Naive thymus-derived CD8-positive, alpha-beta T cell (primary cell): Measurements from ENCODE around the gene BNIP5. TPM values are rescaled to one million over a fixed set of nuclear protein-coding genes. Genes with fewer than 3 reads are reported as not detected.
A peak's percentile ranks its signal among the peaks of the same experiment; 100 is the strongest.
"Not testable (repeated sequence)": the region's sequence is repeated elsewhere in the genome, so short reads cannot be mapped to it uniquely, and the experiment has no call there.

ENCODE experiments used
- ATAC-seq, 2 donors: fragments of 150-1000 bp; cut with Tn5 transposase in 1 of 2; sonication (Bioruptor Pico), chemical (Tn5 transposase) in 1 of 2; 1 replicate in 1 of 2; 2 replicates in 1 of 2; pipeline ENCODE4 v1.10.0; 2021; ENCODE audit warnings: mild to moderate bottlenecking in 2 of 2, moderate library complexity in 2 of 2
- POLR2A ChIA-PET: fragments of 350-600 bp; sonication (Branson Sonifier 250); formaldehyde crosslinking; loops from one replicate; lab custom pipeline; 2021; ENCODE audit warnings: antibody characterized with exemption; lab: Charles Lee
- DNase-seq, 10 donors: peaks; one replicate each; pipeline versions ENCODE4 v3.0.0 to v3.0.0-alpha.2; 2020 to 2022
- H3K27ac Mint-ChIP-seq, 10 donors: one replicate each; pipeline ENCODE4 v1.8.0; 2020 to 2022; ENCODE audit warnings: mild to moderate bottlenecking in 10 of 10, mixed read lengths in 10 of 10, moderate library complexity in 4 of 10, inconsistent platforms in 1 of 10
- H3K27me3 Mint-ChIP-seq, 5 donors: one replicate each; pipeline ENCODE4 v1.8.0; 2021 to 2022; ENCODE audit warnings: mixed read lengths in 5 of 5
- H3K36me3 Mint-ChIP-seq, 3 donors: one replicate each; pipeline ENCODE4 v1.8.0; 2020 to 2022; ENCODE audit warnings: mixed read lengths in 3 of 3, mild to moderate bottlenecking in 2 of 3, inconsistent platforms in 1 of 3
- H3K4me1 Mint-ChIP-seq, 4 donors: one replicate each; pipeline ENCODE4 v1.8.0; 2021 to 2022; ENCODE audit warnings: mixed read lengths in 4 of 4
- H3K4me3 Mint-ChIP-seq, 10 donors: one replicate each; pipeline ENCODE4 v1.8.0; 2020 to 2022; ENCODE audit warnings: mild to moderate bottlenecking in 10 of 10, mixed read lengths in 10 of 10, moderate library complexity in 6 of 10, inconsistent platforms in 1 of 10
- H3K9me3 Mint-ChIP-seq, 9 donors: one replicate each; pipeline ENCODE4 v1.8.0; 2020 to 2022; ENCODE audit warnings: mixed read lengths in 9 of 9, mild to moderate bottlenecking in 3 of 9, inconsistent platforms in 1 of 9, moderate library complexity in 1 of 9
- polyA plus RNA-seq, 3 donors: library from polyadenylated mRNA; unstranded; fragments of 300-500 nt; fragmentation: Illumina TruSeq; gene quantifications; one replicate each; pipeline ENCODE4 v1.2.3, GENCODE V29; 2021
- total RNA-seq, 8 experiments: library from RNA in 2 of 8; stranded (reverse) in 2 of 8; gene quantifications; one replicate each; pipeline ENCODE4 v1.2.3 and lab custom pipeline; 2021 to 2026

BNIP5 gene
- total and polyA plus RNA-seq, 5 experiments from 2014 or later, result not detected

- Mint-ChIP-seq H3K9me3 (no peaks in the 10 kb centered on the region), H3K4me3 (no peak overlapping the region), H3K27ac (no peak overlapping the region)
Measured at GRCh38 chr6:36374972-36375371, 38.3 kb upstream of the BNIP5 start.

DNA sequence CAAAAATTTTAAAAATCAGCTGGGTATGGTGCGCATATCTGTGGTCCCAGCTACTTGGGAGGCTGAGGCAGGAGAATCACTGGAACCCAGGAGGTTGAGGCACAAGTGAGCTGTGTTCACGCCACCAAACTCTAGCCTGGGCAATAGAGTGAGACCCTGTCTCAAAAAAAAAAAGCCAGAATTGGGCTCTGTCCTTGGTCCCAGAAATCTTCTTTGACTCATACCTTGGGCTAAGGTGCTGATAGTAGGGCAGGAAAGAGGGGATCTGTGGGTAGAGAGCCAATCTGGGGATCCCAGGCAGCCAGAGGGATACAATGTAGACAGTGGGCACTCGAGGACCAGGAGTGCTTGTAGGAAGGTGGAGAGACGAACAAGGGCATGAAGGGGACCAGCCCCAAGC is 37.5 kb upstream of the BNIP5 start:
- ATAC-seq (no peak), DNase-seq (no peak)
- Mint-ChIP-seq H3K36me3 (peaks cover 0 to 2% (median 0%) of the 10 kb centered on the region in 3 donors), H3K27ac (no peak overlapping the region), H3K4me1 (peaks cover 0 to 3% (median 0%) of the 10 kb centered on the region in 4 donors), H3K4me3 (no peak overlapping the region), H3K9me3 (no peaks in the 10 kb centered on the region), H3K27me3 (peaks cover 0 to 6% (median 0%) of the 10 kb centered on the region in 5 donors)
- POLR2A ChIA-PET, result no interaction called here

More at GRCh38 chr6:36374972-36375371, 38.3 kb upstream of the BNIP5 start:
- DNase-seq (no peak), ATAC-seq (no peak)
- peaks cover 0 to 6% (median 0%) of the 10 kb centered on the region in 5 donors for H3K27me3 Mint-ChIP-seq
- peaks cover 0 to 2% (median 0%) of the 10 kb centered on the region in 3 donors for H3K36me3 Mint-ChIP-seq
- H3K4me1 Mint-ChIP-seq, result peaks cover 0 to 3% (median 0%) of the 10 kb centered on the region in 4 donors
- POLR2A ChIA-PET, result no interaction called here

- Mint-ChIP-seq H3K9me3 (no peaks in the 10 kb centered on the region), H3K27me3 (peaks cover 0 to 6% (median 0%) of the 10 kb centered on the region in 5 donors), H3K4me3 (no peak overlapping the region), H3K27ac (no peak overlapping the region), H3K36me3 (peaks cover 0 to 2% (median 0%) of the 10 kb centered on the region in 3 donors), H3K4me1 (peaks cover 0 to 3% (median 0%) of the 10 kb centered on the region in 4 donors)
- ATAC-seq (no peak), DNase-seq (no peak)
- POLR2A ChIA-PET, result no interaction called here
Measured at GRCh38 chr6:36373368-36374019, 36.8 kb upstream of the BNIP5 start.

DNA sequence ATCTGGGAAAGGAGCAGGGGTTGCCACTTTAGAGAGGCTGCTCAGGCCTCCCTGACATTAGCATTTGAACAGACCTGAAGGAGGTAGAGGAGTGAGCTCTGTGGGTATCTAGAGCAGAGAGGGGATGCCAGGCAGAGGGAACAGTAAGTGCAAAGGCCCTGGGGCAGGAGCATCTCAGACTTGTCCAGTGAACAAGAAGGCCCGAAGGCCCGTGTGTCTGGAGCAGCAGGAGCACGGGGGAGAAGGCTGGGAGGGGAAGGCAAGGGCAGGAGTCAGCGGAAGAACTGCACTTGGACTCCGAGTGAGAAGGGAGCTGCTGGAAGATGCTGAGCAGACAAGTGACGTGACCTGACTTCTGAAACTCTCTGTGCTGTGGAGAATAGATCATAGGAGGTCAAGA is 35.4 kb upstream of the BNIP5 start:
- H3K27ac Mint-ChIP-seq, result no peak overlapping the region
- peaks cover 0 to 3% (median 0%) of the 10 kb centered on the region in 4 donors for H3K4me1 Mint-ChIP-seq
- no peak for DNase-seq
- no peaks in the 10 kb centered on the region for H3K9me3 Mint-ChIP-seq
- peaks cover 0 to 6% (median 0%) of the 10 kb centered on the region in 5 donors for H3K27me3 Mint-ChIP-seq
- H3K4me3 Mint-ChIP-seq, result no peak overlapping the region
- H3K36me3 Mint-ChIP-seq, result peaks cover 0 to 2% (median 0%) of the 10 kb centered on the region in 3 donors
- POLR2A ChIA-PET, result no interaction called here
- no peak for ATAC-seq

DNA sequence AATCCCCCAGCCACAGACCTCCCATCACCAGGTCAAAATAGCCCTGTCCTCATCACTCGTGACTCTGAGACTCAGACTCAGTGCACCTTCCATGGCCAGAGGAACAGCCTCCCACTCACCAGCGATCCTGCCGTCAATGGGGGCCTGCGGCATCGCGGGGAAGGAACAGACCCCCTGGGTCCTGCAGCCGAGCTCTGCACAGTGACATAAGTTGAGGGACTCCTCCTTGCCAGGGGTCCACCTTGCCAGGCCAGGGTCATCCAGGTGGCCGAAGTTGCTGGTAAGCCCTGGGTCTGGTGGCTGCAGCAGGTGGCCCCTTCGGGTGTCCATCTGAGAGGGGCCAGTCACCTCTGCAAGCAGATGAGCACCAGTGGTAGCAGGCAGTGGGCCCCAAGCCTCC is 34.5 kb upstream of the BNIP5 start:
- Mint-ChIP-seq H3K36me3 (peaks cover 0 to 2% (median 0%) of the 10 kb centered on the region in 3 donors), H3K27ac (no peak overlapping the region), H3K4me1 (peaks cover 0 to 3% (median 0%) of the 10 kb centered on the region in 4 donors), H3K27me3 (peaks cover 0 to 6% (median 0%) of the 10 kb centered on the region in 5 donors), H3K4me3 (no peak overlapping the region), H3K9me3 (no peaks in the 10 kb centered on the region)
- POLR2A ChIA-PET, result interaction anchor here (0.6 kb wide), 1 partner anchor 29 kb away, joined by 4 read pairs; no protein-coding TSS in a partner anchor
- DNase-seq (no peak), ATAC-seq (no peak)

- Mint-ChIP-seq H3K4me1 (no peaks in the 10 kb centered on the region), H3K27me3 (peaks cover 0 to 6% (median 0%) of the 10 kb centered on the region in 5 donors), H3K9me3 (no peaks in the 10 kb centered on the region), H3K27ac (no peak overlapping the region), H3K4me3 (no peak overlapping the region), H3K36me3 (peaks cover 0 to 2% (median 0%) of the 10 kb centered on the region in 3 donors)
- POLR2A ChIA-PET, result interaction anchor here (0.6 kb wide), 1 partner anchor 28 kb away, joined by 4 read pairs; no protein-coding TSS in a partner anchor
- ATAC-seq, result no peak
- DNase-seq, result no peak
Measured at GRCh38 chr6:36370638-36371037, 34.0 kb upstream of the BNIP5 start.

DNA sequence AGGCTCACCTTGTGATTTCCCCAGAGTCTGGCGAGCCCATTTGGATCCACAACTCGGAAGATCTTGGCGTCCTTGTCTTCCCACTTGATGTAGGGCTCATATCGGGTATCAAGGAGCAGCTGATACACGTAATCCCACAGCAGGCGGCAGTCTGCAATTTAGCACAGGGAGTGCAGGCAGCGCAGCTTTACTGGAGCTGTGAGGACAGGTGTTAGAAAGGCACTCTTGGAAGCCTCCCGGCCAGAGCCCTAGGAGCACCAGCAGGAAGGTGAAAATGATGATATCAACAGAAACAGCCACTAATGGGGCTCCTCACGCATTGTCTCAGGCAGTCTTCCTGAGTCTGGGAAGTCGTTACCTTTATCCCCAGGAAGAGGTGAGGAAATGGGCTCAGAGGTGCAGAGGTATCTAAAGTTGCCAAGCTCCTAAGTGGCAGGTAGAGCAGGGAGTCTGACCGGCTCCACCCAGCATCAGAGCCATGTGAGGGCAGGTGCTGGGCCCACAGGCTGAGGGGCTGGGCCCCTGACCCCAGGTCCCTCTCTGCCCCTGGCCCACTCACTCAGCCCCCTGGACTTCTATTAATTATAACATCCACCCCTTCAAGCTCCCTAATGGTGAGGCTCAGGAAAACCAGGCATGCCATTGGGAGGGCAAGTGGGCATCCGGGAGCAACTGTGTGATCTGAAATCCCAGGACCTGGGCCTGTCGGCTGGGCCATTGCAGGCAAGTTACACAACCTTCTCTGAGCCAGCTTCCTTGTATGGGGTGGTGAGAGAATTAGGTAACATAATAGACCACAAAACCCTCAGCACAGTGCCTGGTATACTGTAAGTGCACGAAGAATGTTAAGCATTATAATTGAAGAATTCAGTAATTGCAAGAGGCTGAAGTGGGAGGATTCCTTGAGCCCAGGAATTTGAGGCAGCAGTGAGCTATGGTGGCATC is 32.5 kb upstream of the BNIP5 start:
- no peaks in the 10 kb centered on the region for H3K9me3 Mint-ChIP-seq
- ATAC-seq (no peak), DNase-seq (no peak)
- no peaks in the 10 kb centered on the region for H3K4me1 Mint-ChIP-seq
- POLR2A ChIA-PET, result no interaction called here
- no peak overlapping the region for H3K4me3 Mint-ChIP-seq
- peaks cover 0 to 2% (median 0%) of the 10 kb centered on the region in 3 donors for H3K36me3 Mint-ChIP-seq
- H3K27ac Mint-ChIP-seq, result peak overlapping the region in 3 of 10 donors; percentile 35 to 61 (median 46)
- H3K27me3 Mint-ChIP-seq, result peaks cover 0 to 6% (median 0%) of the 10 kb centered on the region in 5 donors

DNA sequence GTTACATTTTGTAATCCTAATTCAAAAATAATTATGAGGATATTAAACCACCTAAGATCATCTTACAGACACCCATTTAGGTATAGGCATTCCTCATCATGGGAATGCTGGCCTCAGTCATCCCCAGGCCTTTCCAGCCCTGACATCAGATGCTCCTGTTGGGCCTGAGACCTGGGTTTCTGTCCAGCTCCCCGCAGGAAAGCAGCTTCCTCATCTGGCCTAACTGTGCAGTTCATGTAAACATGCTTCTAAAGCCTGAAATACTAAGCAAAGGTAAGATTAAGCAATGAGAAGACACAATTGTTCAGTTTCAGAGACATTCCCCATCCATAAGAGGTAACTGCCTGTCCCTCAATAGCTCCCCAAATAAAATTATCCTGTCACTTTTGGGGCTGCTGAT is 31.7 kb upstream of the BNIP5 start:
- Mint-ChIP-seq H3K27me3 (peaks cover 0 to 6% (median 0%) of the 10 kb centered on the region in 5 donors), H3K36me3 (peaks cover 0 to 2% (median 0%) of the 10 kb centered on the region in 3 donors), H3K4me1 (no peaks in the 10 kb centered on the region), H3K4me3 (no peak overlapping the region), H3K27ac (peak overlapping the region in 1 of 10 donors; percentile 35), H3K9me3 (no peaks in the 10 kb centered on the region)
- no peak for ATAC-seq
- DNase-seq, result no peak
- POLR2A ChIA-PET, result no interaction called here

DNA sequence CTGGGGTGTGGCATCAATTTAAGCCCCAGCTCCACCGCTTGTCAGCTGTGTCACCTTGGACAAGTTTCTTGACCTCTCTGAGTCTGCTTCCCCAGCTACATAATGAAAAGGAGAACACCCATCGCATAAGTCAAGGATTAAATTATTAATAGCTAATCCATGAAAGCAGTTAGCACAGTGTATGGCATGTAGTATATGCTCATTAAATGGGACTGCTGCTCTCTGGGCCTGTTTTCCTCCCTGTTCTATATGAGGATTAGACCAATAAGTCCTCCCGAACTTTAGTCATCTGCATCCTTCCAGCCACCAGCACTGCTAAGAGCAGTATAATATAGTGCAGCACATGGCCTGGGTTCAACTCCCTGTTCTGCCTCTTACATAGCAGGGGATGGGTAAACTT is 31.1 kb upstream of the BNIP5 start:
- Mint-ChIP-seq H3K27me3 (peaks cover 0 to 5% (median 0%) of the 10 kb centered on the region in 5 donors), H3K36me3 (peaks cover 0 to 2% (median 0%) of the 10 kb centered on the region in 3 donors), H3K4me3 (no peak overlapping the region), H3K27ac (no peak overlapping the region), H3K9me3 (no peaks in the 10 kb centered on the region), H3K4me1 (no peaks in the 10 kb centered on the region)
- DNase-seq (no peak), ATAC-seq (no peak)
- POLR2A ChIA-PET, result no interaction called here

DNA sequence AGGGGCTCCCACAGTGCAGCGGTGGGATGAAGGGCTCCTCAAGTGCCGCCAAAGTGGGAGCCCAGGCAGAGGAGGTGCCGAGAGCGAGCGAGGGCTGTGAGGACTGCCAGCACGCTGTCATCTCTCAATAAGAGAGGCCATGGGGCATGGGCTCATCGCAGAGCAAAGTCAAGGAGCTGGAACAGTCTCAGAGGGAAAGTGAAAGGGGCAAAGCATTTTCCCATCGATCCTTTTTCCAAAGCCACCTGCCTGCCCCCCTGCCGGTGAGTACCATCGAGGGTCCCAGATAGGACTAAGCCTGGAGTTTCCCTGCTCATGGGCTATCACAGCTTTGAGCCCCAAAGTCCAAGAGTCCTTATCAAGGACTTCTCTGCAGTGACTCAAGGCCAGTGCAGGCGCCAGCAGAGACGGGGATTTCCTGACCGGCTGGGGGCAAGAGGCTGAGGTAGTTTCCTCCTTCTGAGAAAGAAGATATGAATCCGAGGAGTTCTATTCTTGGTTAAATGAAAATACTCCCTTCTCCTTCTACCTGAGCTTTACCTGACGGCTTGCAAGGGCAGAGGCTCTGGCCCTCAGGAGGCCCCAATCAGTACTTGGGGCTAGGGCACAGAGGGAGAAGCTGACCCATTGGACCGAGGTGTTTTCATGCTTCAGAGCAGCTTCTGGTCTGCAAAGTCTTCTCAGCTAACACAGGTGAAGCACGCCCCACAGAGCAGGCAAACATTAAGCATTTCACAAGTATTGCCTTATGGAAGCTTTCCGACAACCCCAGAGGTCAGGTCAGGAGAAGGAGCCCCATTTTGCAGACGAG is 28.2 kb upstream of the BNIP5 start:
- H3K9me3 Mint-ChIP-seq, result no peaks in the 10 kb centered on the region
- peaks cover 0 to 4% (median 3%) of the 10 kb centered on the region in 4 donors for H3K4me1 Mint-ChIP-seq
- H3K27me3 Mint-ChIP-seq, result peaks cover 0 to 2% (median 0%) of the 10 kb centered on the region in 5 donors
- H3K4me3 Mint-ChIP-seq, result no peak overlapping the region
- H3K36me3 Mint-ChIP-seq, result no peaks in the 10 kb centered on the region
- no peak overlapping the region for H3K27ac Mint-ChIP-seq
- ATAC-seq, result no peak
- DNase-seq, result no peak
- POLR2A ChIA-PET, result interaction anchor here (0.8 kb wide), 1 partner anchor 336 kb away, joined by 3 read pairs; no protein-coding TSS in a partner anchor

DNA sequence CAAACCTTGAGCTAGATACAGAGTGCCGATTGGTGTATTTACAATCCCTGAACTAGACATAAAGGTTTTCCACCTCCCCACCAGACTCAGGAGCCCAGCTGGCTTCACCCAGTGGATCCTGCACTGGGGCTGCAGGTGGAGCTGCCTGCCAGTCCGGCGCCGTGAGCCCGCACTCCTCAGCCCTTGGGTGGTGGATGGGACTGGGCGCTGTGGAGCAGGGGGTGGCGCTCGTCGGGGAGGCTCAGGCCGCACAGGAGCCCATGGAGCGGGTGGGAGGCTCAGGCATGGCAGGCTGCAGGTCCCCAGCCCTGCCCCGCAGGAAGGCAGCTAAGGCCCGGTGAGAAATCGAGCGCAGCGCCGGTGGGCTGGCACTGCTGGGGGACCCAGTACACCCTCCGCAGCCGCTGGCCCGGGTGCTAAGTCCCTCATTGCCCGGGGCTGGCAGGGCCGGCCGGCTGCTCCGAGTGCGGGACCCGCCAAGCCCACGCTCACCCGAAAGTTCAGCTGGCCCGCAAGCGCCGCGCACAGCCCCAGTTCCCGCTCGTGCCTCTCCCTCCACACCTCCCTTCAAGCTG is 27.5 kb upstream of the BNIP5 start:
- H3K9me3 Mint-ChIP-seq, POLR2A ChIA-PET, ATAC-seq, DNase-seq, H3K4me1 Mint-ChIP-seq, H3K4me3 Mint-ChIP-seq, H3K27me3 Mint-ChIP-seq, H3K36me3 Mint-ChIP-seq, H3K27ac Mint-ChIP-seq: not testable (repeated sequence)

DNA sequence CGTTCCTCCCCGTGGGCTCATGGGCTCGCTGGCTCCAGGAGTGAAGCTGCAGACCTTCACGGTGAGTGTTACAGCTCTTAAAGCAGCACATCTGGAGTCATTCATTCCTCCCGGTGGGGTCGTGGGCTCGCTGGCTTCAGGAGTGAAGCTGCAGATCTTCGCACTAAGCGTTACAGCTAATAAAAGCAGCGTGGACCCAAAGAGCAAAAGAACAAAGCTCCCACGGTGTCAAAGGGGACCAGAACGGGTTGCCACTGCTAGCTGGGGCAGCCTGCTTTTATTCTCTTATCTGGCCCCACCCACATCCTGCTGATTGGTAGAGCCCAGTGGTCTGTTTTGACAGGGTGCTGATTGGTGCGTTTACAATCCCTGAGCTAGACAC is 26.7 kb upstream of the BNIP5 start:
- peak overlapping the region in 1 of 10 donors; percentile 27 for H3K27ac Mint-ChIP-seq
- H3K4me3 Mint-ChIP-seq, H3K27me3 Mint-ChIP-seq, DNase-seq, H3K36me3 Mint-ChIP-seq, H3K4me1 Mint-ChIP-seq, ATAC-seq, H3K9me3 Mint-ChIP-seq: not testable (repeated sequence)
- POLR2A ChIA-PET, result interaction anchor here (1.4 kb wide), 1 partner anchor 335 kb away, joined by 3 read pairs; no protein-coding TSS in a partner anchor
